HG02588 (cell line): ENCODE data around the gene SPC24.
"Not testable (repeated sequence)": the region's sequence is repeated elsewhere in the genome, so short reads cannot be mapped to it uniquely, and the experiment has no call there.

ENCODE experiments used
- ATAC-seq: cut with Tn5 transposase; IDR thresholded peaks from one replicate; pipeline ENCODE4 v1.9.1; 2021; ENCODE audit warnings: mild to moderate bottlenecking, moderate library complexity; ENCODE audit not compliant: unreplicated experiment

The SPC24 gene

DNA sequence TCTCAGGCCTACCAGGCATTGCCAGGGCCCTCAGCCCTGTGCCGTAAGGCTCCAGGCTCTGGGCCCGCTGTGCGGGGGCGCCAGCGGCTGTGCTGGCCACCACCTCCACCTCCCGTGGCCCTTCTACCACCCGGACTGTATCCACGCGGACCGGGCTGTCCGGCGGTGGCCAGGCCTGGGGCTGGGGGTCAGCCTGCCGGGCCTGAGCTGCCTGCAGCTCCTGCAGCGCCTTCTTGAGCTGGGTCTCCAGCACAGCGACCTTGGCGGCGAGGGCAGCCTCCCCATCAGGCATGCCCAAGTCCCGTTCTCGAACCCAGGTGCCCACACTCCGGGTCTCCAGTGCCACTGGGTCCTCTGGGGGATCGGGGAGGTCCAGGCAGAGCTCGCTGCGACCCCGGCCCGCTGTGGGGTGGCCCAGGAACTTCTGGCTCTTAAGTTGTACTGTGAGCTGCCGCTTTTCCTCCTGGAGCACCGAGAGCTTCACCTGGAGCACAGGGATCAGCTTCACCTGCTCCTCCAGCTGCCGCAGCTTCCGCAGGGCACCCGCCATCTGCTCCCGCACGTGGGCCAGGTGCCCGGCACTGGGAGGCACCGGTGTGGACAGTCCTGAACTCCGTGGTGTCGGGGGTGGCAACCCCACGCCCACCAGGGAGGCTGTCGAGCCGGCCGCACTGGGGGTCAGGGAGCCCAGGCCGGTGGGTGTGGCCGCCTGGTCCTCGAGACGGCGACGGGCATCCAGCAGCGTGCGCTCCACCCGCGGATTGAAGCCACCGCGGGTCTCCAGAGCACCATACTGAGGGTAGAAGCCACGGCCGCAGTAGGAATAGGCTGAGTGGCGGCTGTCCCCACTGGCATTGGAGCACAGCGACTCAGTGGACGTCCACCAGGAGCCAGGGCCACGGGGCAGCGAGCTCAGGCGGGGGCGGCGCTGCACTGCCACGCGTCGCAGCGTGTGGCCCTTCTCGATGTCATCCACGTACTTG is 37.7 kb upstream of the SPC24 start:
- no peak for ATAC-seq

DNA sequence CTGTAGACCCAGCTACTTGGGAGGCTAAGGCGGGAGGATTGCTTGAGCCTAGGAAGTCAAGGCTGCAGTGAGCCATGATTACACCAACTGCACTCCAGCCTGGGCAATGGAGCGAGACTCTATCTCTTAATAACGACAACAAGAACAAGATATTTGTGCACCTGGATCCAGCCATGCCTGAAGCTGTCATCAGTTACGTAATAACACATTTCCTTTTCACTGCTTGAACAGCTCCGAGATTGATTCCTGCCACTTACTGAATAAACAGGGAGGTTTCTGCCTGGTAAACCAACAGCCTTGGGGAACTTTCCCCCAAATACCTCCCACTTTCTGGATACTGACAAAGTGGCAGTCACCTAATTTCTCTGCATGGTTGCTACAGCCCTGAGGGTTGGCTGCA is 36.4 kb upstream of the SPC24 start:
- no peak for ATAC-seq

DNA sequence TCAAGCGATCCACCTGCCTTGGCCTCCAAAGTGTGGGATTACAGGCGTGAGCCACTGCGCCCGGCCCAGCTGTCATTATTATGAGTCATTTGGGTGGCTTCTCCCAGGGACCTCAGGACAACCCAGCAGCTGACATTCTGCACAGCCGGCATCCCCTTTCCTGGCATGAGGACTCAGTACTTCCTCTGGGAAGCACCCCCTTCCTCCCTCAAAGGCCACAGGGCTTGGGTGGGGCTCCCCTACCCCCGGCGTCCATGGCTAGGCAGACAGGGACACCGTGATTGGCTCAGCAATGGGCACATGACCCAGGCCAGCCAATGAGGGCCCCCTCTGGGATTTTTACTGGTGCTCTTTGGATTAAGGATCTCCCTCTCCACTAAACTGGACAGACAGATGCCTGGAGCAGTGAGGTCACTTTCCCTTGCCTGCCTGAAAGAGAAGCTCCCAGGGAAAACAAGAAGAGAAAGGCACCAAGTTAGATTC is 35.7 kb upstream of the SPC24 start:
- ATAC-seq, result no peak

DNA sequence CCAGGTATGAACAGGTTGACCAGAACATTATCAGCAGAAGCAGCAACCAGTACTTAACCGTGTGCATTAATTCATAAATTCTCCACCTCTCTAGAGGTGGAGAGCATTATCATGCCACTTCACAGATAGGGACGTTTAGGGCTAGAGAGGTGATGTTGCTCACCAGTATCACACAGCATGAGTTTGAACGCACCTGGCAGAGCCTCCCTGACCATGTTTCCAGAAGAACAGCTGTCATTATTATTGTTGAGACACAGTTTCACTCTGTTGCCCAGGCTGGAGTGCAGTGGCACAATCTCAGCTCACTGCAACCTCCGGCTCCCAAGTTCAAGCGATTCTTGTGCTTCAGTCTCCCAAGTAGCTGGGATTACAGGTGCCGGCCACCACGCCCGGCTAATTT is 34.9 kb upstream of the SPC24 start:
- ATAC-seq, result no peak

DNA sequence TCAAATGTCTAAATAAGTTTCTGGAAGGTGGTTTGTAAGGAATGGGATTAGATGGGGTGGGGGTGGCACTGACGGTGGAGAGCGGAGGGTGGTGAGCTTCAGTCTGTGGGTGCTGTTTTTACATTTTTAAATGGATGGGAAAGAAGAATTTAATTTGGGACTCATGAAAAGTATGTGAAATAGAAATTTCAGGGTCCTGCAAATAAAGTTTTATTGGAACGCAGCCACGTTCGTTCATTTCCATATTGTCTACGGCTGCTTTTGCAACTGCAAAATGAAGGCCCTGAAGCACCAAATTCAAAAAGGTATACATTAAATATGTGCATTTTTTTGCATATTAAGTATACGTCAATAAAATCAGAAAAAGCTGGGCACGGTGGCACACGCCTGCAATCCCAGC is 31.9 kb upstream of the SPC24 start:
- no peak for ATAC-seq

DNA sequence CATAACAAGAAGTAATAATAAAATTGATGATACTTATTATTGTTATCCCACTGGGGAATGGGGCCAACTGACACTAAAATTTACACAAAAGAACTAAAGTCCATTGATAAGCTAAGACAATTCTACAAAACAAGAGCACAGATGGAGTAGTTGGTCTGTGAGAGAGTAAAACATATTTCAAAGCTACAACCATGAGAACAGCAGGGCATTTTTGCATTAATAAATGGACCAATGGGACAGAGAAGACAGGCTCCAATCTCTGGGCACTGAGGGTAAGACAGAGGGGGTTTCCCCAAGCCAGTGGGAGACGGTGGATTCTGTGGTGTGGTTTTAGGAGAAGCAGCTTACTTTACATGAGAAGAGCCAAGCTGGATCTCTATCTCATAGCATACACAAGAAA is 27.4 kb upstream of the SPC24 start:
- no peak for ATAC-seq

DNA sequence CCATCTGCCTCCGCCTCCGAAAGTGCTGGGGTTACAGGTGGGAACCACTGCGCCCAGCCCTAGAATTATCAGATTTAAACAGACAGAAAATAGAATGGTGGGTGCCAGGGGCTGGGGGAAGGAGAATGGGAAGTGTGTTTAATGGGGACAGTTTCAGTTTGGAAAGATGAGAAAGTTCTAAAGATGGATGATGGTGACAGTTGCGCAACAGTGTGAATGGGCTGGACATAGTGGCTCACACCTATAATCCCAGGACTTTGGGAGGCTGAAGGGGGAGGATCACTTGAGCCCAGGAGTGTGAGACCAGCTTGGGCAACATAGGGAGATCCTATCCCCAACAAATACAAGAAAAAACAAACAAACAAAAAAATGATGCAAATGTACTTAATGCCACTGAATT is 25.9 kb upstream of the SPC24 start:
- no peak for ATAC-seq

DNA sequence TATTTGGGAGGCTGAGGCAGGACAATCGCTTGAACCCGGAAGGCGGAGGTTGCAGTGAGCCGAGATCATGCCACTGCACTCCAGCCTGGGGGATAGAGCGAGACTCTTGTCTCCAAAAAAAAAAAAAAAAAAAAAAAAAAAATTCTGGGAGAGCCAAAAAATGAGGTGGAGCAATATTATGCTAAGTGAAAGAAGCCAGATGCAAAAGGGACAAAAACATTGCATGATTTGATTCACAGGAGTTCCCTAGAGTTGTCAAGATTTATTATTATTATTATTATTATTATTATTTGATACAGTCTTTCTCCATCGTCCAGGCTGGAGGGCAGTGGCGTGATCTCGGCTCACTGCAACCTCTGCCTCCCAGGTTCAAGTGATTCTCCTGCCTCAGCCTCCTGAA is 25.4 kb upstream of the SPC24 start:
- not testable (repeated sequence) for ATAC-seq

DNA sequence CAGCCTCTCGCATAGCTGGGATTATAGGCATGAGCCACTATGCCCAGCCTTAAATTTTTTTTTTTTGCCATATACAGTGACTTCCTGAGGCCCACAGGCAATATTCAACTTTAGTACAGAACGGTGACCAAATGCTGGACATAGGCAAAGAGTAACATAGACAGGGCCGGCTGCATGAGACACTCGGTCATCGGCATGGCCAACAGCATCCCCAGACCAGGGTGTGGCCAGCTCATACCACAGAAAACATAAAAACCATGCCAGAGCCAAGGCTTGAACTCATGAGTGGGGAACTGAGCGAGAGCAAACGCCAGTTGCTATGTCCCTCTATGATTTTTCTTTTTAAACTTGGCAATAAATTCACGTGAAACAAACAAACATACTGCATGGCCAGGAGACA is 24.8 kb upstream of the SPC24 start:
- no peak for ATAC-seq

DNA sequence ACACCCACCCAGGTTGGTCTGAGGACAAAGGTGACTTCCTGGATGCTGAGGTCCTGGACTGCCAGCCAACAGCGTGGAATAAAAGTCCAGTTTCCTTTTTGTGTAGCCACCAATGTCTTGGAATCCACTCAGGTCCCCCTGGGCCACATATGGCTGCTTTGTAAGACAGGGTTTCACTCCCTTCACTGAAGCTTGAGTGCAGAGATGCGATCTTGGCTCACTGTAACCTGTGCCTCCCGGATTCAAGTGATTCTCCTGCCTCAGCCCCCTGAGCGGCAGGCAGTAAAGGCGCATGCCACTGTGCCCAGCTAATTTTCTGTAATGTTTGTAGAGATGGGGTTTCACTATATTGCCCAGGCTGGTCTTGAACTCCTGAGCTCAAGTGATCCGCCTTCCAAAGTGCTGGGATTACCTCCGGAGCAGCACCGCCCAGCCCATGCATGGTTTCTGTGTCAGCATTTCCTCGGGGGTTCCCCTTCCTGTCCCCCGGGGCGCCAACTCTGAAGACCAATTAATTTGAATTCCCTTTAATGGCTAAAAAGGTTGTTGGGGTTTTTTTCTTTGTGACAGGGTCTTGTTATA is 24.2 kb upstream of the SPC24 start:
- ATAC-seq, result no peak

DNA sequence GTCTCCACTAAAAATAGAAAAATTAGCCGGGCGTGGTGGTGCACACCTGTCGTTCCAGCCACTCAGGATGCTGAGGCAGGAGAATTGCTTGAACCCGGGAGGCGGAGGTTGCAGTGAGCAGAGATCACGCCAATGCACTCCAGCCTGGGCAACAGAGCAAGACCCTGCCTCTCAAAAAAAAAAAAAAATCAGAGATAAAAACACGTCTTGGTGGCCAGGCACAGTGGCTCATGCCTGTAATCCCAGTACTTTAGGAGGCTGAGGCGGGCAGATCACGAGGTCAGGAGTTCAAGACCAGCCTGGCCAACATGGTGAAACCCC is 23.5 kb upstream of the SPC24 start:
- ATAC-seq, result not testable (repeated sequence)

DNA sequence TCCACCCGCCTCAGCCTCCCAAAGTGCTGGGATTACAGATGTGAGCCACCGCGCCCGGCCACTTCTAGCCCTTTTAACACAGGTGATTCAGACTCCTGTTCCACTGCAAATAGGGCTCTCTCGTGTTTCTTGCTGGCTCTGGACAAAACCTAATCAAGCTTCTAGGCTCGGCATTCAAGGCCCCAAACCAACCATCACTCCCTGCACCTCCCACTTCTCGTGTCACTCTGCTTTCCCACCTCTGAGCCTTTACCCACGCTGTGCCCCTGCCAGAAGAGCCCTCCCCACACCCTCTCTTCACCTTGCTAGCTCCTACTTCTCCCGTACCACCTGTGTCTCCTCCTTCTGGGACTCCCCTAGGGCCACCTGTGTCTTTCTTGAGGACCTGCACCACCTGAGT is 22.0 kb upstream of the SPC24 start:
- no peak for ATAC-seq

DNA sequence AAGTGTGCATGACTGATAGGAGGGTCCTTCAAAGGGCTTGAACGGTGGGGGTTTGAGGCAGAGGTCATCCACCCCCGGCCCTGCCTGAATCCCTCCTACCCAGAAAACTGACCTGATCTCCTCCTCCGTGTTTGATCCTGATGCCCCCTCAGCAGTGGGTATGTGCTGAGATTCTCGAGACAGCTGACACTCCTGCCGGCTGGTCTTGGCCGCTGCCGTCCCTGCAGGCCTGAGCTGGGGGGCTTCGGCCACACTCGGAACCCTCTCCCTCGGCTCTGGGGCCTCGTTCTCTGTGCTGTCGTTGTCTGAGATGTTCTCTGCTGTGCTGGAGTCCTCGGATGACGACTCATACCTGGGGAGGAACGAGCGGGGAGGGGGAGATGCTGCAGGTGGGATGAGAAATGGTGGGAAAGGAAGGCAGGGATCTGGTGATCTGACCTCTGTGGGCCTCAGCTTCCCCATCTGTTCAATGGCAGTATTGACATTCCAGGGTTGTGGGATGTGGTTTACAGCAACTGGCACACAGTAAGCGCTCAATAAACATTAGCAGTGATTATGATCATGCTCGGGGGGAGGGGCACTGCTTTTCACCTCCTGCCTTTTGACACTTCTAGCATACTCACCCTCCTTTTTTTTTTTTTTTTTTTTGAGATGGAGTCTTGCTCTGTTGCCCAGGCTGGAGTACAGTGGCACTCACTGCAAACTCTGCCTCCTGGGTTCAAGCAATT is 21.0 kb upstream of the SPC24 start:
- no peak for ATAC-seq

DNA sequence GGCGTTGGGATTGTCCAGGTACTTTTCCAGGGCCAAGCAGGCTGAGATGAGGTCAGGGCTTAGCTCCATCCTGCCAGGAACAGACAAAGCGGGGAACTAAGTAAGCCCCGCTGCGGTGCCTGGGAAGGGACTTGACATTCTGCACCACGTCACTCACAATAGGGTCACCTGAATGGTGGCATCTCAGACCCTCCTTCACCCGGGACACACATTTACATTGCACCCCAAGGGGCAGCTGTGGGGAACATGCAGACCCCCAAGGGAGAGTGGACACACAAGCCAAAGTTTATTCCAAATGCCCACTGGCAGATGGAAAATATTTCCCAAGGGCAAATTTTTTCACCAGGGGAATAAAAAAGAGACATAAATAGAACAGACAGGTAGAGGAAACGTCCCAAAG is 20.3 kb upstream of the SPC24 start:
- ATAC-seq, result no peak

DNA sequence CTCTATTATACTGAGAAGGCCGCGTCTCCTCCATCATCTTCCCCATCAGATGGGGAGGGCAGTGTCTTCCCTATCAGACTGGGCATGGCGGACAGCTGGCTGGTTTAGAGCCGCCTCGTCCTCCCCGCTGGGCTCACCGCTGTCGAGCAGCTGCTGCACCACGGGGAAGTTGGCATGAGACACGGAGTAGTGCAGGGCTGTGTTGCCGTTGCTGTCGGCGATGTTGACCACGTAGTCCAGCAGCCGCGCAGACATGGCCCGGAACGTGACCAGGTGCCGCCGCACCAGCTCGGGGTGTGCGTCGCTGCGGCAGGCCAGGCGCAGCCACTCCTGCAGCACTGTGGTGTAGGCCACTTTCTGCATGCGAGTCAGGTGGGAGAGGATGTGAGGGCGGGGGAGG is 18.8 kb upstream of the SPC24 start:
- ATAC-seq, result no peak

DNA sequence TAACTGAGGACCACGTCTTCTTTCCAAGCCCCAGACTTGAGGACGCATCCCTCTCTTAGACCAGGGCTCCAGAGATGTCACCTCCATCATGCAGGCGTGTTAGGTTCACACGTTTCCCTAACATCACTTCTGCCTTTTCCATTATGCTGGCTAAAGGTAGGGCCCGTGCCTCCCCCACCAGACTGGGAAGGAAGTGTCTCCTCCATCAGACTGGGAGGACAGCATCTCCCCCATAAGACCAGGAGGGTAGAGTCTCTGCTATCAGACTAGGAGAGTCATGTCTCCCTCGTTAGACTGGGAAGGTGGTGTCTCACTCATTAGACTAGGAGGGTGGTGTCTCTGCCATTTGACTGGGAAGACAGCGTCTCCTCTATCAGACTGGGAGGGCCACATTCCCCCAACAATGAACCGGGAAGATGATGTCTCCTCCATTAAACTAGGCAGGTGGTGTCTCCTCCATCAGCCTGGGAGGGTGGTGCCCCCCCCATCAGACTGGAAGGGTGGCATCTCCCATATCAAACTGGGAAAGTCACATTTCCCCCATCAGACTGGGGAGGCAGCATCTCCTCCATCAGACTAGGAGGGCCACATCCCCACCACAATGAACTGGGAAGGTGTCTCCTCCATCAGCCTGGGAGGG is 18.1 kb upstream of the SPC24 start:
- no peak for ATAC-seq

DNA sequence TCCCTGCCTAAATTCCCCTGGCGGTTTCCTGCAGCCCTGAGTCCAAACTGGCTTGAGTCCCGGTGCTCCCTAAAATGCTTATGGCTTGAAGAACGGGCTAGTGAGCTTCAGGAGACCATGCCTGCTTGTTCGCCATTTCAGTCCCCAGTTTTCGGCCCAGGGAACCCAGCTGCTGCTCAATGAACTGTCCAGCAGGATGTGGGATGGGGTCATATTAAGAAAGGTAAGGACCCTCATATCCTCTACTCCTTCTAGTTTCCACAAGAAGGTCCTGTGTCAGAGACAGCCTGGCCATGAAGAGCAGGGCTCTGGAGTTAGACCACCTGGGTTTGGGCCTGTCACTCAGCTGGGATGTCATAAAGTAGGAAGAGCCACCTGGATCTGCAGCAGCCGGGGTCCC is 17.0 kb upstream of the SPC24 start:
- ATAC-seq, result no peak

DNA sequence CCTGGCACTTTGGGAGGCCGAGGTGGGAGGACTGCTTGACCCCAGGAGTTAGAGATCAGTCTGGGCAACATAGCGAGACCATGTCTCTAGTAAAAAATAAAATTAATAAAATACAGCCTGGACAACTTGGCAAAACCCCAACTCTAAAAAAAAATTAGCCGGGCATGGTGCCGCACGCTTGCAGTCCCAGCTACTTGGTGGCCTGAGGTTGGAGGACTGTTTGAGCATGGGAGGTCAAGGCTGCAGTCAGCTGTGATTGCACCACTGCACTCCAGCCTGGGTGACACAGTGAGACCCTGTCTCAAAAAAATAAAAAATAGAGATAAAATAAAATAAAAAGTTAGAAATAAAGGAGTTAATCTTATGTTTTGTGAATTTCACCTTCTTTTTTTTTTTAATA is 15.6 kb upstream of the SPC24 start:
- no peak for ATAC-seq

DNA sequence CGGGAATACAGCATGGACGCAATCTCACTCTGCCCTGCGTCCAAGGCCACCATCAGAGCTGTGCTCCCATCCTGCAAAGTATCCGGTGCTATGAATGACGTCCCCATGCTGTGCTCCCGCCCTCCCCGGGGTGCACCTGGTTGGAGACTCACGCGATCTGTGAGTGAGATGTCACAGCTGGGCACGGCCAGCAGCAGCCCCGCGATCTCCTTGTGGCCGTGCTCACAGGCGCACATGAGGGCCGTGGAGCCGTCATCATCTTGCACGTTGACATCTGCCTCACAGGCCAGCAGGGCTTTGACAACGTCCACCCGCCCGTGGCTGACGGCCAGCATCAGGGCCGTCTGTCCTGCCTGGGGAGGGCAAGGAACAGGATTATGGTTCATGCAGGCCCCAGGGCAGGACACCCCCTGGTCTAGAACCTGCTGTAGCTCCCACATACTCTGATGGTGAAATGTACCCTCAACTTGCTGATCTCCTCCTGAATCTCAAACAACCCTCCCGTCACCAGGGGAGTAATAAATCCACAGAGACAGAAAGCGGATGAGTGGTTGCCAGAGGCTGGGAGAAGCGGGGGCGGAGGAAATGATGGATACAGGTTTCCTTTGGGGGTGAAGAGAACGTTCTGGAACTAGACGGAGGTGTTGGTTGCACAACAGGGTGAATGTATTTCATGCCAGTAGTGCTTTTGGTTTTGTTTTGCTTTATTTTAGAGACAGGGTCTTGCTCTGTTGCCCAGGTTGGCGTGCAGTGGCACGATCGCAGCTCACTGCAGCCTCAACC is 14.5 kb upstream of the SPC24 start:
- ATAC-seq, result no peak

DNA sequence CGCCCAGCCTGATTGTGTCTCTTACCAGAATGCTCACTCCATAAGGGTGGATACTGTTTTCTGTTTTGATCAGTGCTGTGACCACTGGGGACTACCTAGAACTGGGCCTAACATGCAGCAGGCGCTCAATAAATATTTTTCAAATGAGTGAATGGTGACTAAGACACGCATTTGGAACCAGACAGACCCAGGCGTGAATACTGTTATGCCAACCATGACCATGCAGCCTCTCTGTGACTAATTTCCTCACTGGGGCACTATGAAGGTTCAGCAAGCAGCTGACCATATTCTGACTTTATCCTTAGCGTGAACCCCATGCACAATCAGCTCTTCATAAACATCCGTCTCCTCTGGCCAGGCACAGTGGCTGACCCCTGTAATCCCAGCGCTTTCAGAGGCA is 13.0 kb upstream of the SPC24 start:
- ATAC-seq, result no peak
